Memory B cell (primary cell): ENCODE measurements around the gene OR51F2.
"Not testable (repeated sequence)": the region's sequence is repeated elsewhere in the genome, so short reads cannot be mapped to it uniquely, and the experiment has no call there.

ENCODE experiments used
- ATAC-seq: fragments of 150-1000 bp; cut with Tn5 transposase; 2 replicates; pipeline ENCODE4 v1.10.0; 2021; ENCODE audit warnings: low read depth, mild to moderate bottlenecking, moderate library complexity
- DNase-seq, 2 donors: peaks; one replicate each; pipeline ENCODE4 v3.0.0; 2022; ENCODE audit warnings: low spot score in 2 of 2
- H3K27ac Mint-ChIP-seq: one replicate; pipeline ENCODE4 v1.8.0; 2022; ENCODE audit warnings: mild to moderate bottlenecking, moderate library complexity, mixed read lengths
- H3K27me3 Mint-ChIP-seq: one replicate; pipeline ENCODE4 v1.8.0; 2022; ENCODE audit warnings: mixed read lengths
- H3K36me3 Mint-ChIP-seq: one replicate; pipeline ENCODE4 v1.8.0; 2022; ENCODE audit warnings: mild to moderate bottlenecking, mixed read lengths
- H3K4me1 Mint-ChIP-seq: one replicate; pipeline ENCODE4 v1.8.0; 2022; ENCODE audit warnings: mixed read lengths
- H3K4me3 Mint-ChIP-seq: one replicate; pipeline ENCODE4 v1.8.0; 2022; ENCODE audit warnings: mild to moderate bottlenecking, moderate library complexity, mixed read lengths
- H3K9me3 Mint-ChIP-seq: one replicate; pipeline ENCODE4 v1.8.0; 2022; ENCODE audit warnings: mixed read lengths

The OR51F2 gene

DNA sequence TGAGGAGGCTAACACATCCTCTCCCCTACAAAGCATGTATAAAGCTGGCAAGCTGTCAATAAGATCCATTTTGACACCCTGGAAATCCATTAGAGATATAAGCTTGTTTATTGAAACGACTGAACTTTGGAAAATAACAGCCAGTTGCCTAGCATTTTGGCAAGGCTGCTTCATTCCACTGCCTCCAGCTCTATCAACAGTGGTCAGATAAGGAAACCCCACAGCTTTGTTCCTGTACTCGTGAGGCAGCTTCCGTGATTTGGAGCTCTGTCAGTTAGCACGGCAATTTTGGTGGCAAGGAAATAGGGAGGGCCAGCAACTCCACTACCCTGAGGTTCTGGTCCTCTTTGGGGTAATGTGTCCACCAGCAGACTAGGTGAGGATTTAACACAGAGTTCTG, 29.9 kb downstream of the OR51F2 start:
- DNase-seq (no peak), ATAC-seq (no peak)
- Mint-ChIP-seq H3K36me3 (no peaks in the 10 kb centered on the region), H3K27ac (no peak overlapping the region), H3K9me3 (peaks cover 1% of the 10 kb centered on the region), H3K4me1 (no peaks in the 10 kb centered on the region), H3K27me3 (peaks cover 9% of the 10 kb centered on the region), H3K4me3 (no peak overlapping the region)

DNA sequence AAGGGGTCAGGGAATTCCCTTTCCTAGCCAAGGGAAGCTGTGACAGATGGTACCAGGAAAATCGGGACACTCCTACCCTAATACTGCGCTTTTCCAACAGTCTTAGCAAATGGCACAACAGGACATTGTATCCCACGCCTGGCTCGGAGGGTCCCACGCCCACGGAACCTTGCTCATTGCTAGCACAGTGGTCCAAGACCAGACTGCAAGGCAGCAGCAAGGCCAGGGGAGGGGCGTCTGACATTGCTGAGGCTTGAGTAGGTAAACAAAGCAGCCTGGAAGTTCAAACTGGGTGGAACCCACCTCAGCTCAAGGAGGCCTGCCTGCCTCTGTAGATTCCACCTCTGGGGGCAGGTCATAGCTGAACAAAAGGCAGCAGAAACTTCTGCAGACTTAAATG, 33.2 kb downstream of the OR51F2 start:
- not testable (repeated sequence) for ATAC-seq, H3K9me3 Mint-ChIP-seq, H3K27me3 Mint-ChIP-seq, H3K4me1 Mint-ChIP-seq, H3K36me3 Mint-ChIP-seq, DNase-seq, H3K27ac Mint-ChIP-seq, H3K4me3 Mint-ChIP-seq

DNA sequence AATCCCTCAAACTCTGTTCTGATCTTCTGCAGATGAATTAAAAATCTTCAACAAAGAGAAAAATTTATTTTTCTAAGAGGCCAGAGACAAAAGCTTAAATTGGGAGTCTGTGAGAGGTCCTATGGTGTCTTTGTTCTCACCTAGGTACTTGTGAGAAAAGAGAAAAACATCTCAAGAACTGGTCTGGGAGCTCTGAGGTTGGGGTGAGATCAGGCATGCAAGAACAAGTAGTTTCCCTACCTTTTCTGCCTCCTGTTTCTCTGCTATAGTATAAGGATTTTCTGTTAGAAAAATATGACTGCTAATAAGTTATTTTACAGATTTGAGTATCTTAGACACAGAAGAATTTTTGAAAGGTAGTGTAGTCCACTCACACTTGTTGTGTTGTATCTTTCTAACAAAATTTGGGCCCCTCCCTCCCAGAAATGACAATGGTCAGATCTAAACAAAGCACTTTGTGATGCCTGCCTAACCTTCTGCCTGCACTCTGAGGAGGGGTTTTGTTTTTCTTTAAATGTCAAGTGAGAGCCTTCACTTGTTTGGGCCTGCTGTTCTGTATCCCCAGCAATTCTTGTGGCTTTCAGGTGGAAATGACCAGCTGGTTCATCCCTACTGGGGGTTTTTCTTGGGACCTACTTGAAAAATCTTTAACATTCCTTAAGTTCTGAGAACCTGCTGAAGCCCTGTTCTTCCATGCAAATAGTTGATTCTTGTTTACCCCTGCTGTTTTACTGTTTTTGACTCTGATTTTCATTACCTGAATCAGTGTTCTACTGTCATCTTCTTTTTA, 41.5 kb downstream of the OR51F2 start:
- no peak overlapping the region for H3K4me3 Mint-ChIP-seq
- H3K27ac Mint-ChIP-seq, result no peak overlapping the region
- no peak for DNase-seq
- H3K27me3 Mint-ChIP-seq, result peaks cover 4% of the 10 kb centered on the region
- ATAC-seq, result no peak
- H3K36me3 Mint-ChIP-seq, result no peaks in the 10 kb centered on the region
- H3K9me3 Mint-ChIP-seq, result peaks cover 5% of the 10 kb centered on the region
- H3K4me1 Mint-ChIP-seq, result no peaks in the 10 kb centered on the region

DNA sequence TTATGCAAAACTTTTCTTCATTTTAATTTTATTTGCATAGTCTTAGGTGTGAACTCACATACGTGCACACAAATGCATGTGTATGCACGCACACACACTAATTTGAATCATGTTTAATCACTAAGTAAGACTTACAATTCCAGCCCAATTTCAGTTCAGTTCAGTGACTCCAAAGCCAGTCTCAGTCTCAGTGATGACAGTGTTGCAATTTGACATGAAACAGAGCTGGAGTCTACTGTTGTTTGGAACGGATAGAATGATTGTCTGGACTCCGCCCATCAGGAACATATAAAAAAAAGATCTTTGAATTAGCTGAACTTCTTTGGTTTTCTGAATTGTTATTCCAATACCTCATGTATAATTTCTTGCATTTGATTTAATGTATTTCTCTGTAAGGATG, 42.8 kb downstream of the OR51F2 start:
- H3K27ac Mint-ChIP-seq, result no peak overlapping the region
- no peaks in the 10 kb centered on the region for H3K4me1 Mint-ChIP-seq
- peaks cover 5% of the 10 kb centered on the region for H3K9me3 Mint-ChIP-seq
- no peak for ATAC-seq
- no peaks in the 10 kb centered on the region for H3K36me3 Mint-ChIP-seq
- H3K27me3 Mint-ChIP-seq, result peaks cover 4% of the 10 kb centered on the region
- no peak for DNase-seq
- H3K4me3 Mint-ChIP-seq, result no peak overlapping the region

DNA sequence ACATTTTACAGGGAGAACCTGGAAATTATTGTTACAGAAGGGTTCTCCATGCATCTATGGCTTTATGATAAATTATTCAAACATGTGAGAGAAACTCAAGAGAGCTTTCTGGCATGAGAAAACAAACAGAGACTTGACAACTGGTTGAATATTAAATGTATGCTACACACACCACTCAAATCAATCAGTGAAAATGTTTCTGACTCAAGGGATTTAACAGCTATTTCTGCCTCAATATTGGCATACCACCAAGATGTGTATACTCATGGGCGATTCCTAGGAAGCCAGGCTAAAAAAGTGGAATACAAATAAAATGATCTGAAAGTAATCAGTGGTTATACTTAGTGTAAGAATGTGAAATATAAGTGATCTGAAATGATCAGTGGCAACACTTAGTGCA, 44.7 kb downstream of the OR51F2 start:
- Mint-ChIP-seq H3K27me3 (peaks cover 1% of the 10 kb centered on the region), H3K4me1 (no peaks in the 10 kb centered on the region)
- ATAC-seq, result no peak

More for the DNA sequence above, 44.7 kb downstream of the OR51F2 start:
- DNase-seq, result no peak
- Mint-ChIP-seq H3K27ac (no peak overlapping the region), H3K4me3 (no peak overlapping the region), H3K36me3 (no peaks in the 10 kb centered on the region), H3K9me3 (no peaks in the 10 kb centered on the region)
